Measurements from ENCODE around the gene PXK.

PXK gene

DNA sequence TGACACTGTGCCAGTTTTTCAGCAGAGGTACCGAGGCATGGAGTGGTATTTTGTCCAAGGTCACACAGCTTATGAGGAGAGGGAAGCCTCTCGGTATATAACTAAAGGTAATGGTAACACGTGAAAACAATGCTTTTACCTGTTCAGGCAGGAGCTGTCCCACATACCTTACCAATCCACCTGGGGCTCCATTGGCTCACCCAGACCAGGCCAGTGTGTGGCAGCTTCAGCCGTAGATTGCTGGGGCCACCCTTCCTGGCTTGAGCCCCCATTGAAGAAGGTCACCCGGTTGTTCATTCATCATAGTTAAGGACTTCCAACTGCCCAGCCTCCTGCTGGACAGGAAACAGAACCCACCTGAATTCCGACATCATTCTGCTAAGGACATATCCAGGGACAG is 35.8 kb upstream of the PXK start:
- Histone ChIP-seq H3K4me3 (ENCODE audit: low read depth in 1 of 2, low read length in 2 of 2) (no peak overlapping the region), H3K4me1 (ENCODE audit: control insufficient read depth in 1 of 2, insufficient read depth in 2 of 2, low read length in 2 of 2) (no peaks in the 10 kb centered on the region)

DNA sequence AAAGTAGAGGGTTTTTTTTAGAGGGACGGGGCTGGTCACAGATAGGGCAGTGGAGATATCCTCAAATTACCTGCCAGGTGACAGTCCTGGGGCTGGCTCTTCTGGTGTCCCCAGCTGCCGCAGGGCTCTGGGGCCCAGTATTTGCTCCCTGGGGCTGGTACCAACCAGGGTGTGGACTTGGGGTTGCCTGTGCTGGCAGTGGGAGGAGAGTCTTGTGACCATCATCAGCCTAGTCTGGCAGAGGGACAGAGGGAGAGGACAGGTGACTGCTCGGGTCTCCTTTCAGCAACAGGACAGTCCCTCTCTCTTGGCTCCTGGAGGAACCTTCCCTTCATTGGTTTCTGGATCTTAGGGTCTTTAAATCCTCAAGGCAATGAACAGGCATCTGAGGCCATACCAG is 34.5 kb upstream of the PXK start:
- Histone ChIP-seq H3K4me3 (ENCODE audit: low read depth in 1 of 2, low read length in 2 of 2) (no peak overlapping the region), H3K9ac (ENCODE audit: low read depth in 1 of 2, low read length in 2 of 2) (no peak overlapping the region), H3K27ac (ENCODE audit: low read depth, low read length) (no peak overlapping the region), H3K4me1 (ENCODE audit: control insufficient read depth in 1 of 2, insufficient read depth in 2 of 2, low read length in 2 of 2) (no peaks in the 10 kb centered on the region), H3K27me3 (ENCODE audit: control insufficient read depth in 1 of 2, insufficient read depth in 2 of 2, low read length in 2 of 2) (peaks cover 0 to 4% of the 10 kb centered on the region in 2 donors), H3K36me3 (ENCODE audit: control insufficient read depth in 1 of 2, insufficient read depth in 2 of 2, low read length in 2 of 2) (peaks cover 0 to 18% of the 10 kb centered on the region in 2 donors), H3K9me3 (ENCODE audit: control insufficient read depth in 1 of 2, low read length in 2 of 2) (no peaks in the 10 kb centered on the region)

More for the DNA sequence above, 35.8 kb upstream of the PXK start:
- H3K9me3 ChIP-seq (ENCODE audit: control insufficient read depth in 1 of 2, low read length in 2 of 2): no peaks in the 10 kb centered on the region
- H3K27ac ChIP-seq (ENCODE audit: low read depth, low read length): no peak overlapping the region
- H3K9ac ChIP-seq (ENCODE audit: low read depth in 1 of 2, low read length in 2 of 2): no peak overlapping the region
- peaks cover 0 to 21% of the 10 kb centered on the region in 2 donors for H3K36me3 ChIP-seq (ENCODE audit: control insufficient read depth in 1 of 2, insufficient read depth in 2 of 2, low read length in 2 of 2)
- H3K27me3 ChIP-seq (ENCODE audit: control insufficient read depth in 1 of 2, insufficient read depth in 2 of 2, low read length in 2 of 2): peaks cover 0 to 4% of the 10 kb centered on the region in 2 donors

- H3K36me3 ChIP-seq (ENCODE audit: control insufficient read depth in 1 of 2, insufficient read depth in 2 of 2, low read length in 2 of 2): peaks cover 0 to 9% of the 10 kb centered on the region in 2 donors
- H3K27ac ChIP-seq (ENCODE audit: low read depth, low read length): no peak overlapping the region
- no peaks in the 10 kb centered on the region for H3K9me3 ChIP-seq (ENCODE audit: control insufficient read depth in 1 of 2, low read length in 2 of 2)
- H3K4me3 ChIP-seq (ENCODE audit: low read depth in 1 of 2, low read length in 2 of 2): no peak overlapping the region
- no peaks in the 10 kb centered on the region for H3K4me1 ChIP-seq (ENCODE audit: control insufficient read depth in 1 of 2, insufficient read depth in 2 of 2, low read length in 2 of 2)
- peaks cover 0 to 4% of the 10 kb centered on the region in 2 donors for H3K27me3 ChIP-seq (ENCODE audit: control insufficient read depth in 1 of 2, insufficient read depth in 2 of 2, low read length in 2 of 2)
- no peak overlapping the region for H3K9ac ChIP-seq (ENCODE audit: low read depth in 1 of 2, low read length in 2 of 2)
Measured at GRCh38 chr3:58299075-58299474, 33.6 kb upstream of the PXK start.

- no peak overlapping the region for H3K27ac ChIP-seq (ENCODE audit: low read depth, low read length)
Measured at GRCh38 chr3:58299839-58300516, 32.7 kb upstream of the PXK start.

DNA sequence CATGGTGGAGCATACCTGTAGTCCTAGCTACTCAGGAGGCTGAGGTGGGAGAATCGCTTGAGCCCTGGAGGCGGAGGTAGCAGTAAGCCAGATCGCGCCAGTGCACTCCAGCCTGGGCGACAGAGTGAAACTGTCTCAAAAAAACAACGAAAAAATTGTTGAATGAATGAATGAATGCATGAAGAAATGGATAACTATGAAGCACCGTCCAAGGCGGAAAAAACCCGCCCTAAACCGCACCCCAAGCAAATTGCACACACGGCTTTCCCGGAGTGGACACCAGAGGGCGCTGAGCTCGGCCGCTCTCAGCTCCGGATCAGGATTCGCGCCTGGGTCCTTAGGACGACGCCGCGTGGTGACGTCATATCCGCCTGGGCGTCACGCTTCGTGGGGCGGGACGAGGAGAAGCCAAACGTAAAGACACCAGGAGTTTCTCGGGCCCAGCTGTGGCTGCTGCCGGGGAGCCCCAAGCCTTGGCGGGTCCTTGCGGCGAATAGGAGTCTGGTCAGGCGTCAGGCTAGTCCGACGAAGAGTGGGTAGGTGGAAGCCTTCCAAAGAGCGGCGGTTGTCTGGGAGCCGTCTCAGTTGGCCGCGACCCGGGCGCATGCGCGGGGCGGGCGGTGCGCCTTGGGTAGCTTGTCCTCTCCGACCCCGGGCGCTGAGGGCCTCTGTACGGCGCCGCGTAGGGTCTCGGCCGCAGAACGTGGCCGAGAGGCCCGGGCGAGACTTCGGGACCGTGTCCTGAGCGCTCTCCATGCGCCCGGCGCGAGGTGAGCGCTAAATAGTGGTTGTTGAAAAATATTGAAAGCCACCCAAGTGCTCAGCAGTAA is 26.6 kb upstream of the PXK start, which contains the start of the genes HTD2 and RPP14:
HTD2 (plus strand) TSS at position 639 of the 830 bp plus-strand sequence. CDS start 11,094 bp downstream, outside the sequence.
RPP14 (plus strand) TSS at position 364 of the 830 bp plus-strand sequence. CDS start 4,085 bp downstream, outside the sequence.
- Histone ChIP-seq H3K36me3 (ENCODE audit: control insufficient read depth in 1 of 2, insufficient read depth in 2 of 2, low read length in 2 of 2) (peaks cover 0 to 14% of the 10 kb centered on the region in 2 donors), H3K4me3 (ENCODE audit: low read depth in 1 of 2, low read length in 2 of 2) (peak within 1 kb of the TSS; percentile 92 to 98), H3K9ac (ENCODE audit: low read depth in 1 of 2, low read length in 2 of 2) (peak within 1 kb of the TSS; percentile 97 to 98), H3K27me3 (ENCODE audit: control insufficient read depth in 1 of 2, insufficient read depth in 2 of 2, low read length in 2 of 2) (peaks cover 0 to 3% of the 10 kb centered on the region in 2 donors), H3K27ac (ENCODE audit: low read depth, low read length) (peak within 1 kb of the TSS; percentile 97), H3K4me1 (ENCODE audit: control insufficient read depth in 1 of 2, insufficient read depth in 2 of 2, low read length in 2 of 2) (peaks cover 17 to 24% of the 10 kb centered on the region in 2 donors), H3K9me3 (ENCODE audit: control insufficient read depth in 1 of 2, low read length in 2 of 2) (no peaks in the 10 kb centered on the region)

More at GRCh38 chr3:58299839-58300516, 32.7 kb upstream of the PXK start:
- H3K4me1 ChIP-seq (ENCODE audit: control insufficient read depth in 1 of 2, insufficient read depth in 2 of 2, low read length in 2 of 2): no peaks in the 10 kb centered on the region
- H3K9me3 ChIP-seq (ENCODE audit: control insufficient read depth in 1 of 2, low read length in 2 of 2): no peaks in the 10 kb centered on the region
- peaks cover 0 to 4% of the 10 kb centered on the region in 2 donors for H3K27me3 ChIP-seq (ENCODE audit: control insufficient read depth in 1 of 2, insufficient read depth in 2 of 2, low read length in 2 of 2)
- H3K36me3 ChIP-seq (ENCODE audit: control insufficient read depth in 1 of 2, insufficient read depth in 2 of 2, low read length in 2 of 2): peaks cover 0 to 5% of the 10 kb centered on the region in 2 donors
- no peak overlapping the region for H3K9ac ChIP-seq (ENCODE audit: low read depth in 1 of 2, low read length in 2 of 2)
- H3K4me3 ChIP-seq (ENCODE audit: low read depth in 1 of 2, low read length in 2 of 2): no peak overlapping the region

- Histone ChIP-seq H3K4me3 (ENCODE audit: low read depth in 1 of 2, low read length in 2 of 2) (peak overlapping the region; percentile 92 to 98), H3K27me3 (ENCODE audit: control insufficient read depth in 1 of 2, insufficient read depth in 2 of 2, low read length in 2 of 2) (no peaks in the 10 kb centered on the region), H3K9ac (ENCODE audit: low read depth in 1 of 2, low read length in 2 of 2) (peak overlapping the region; percentile 97 to 98), H3K9me3 (ENCODE audit: control insufficient read depth in 1 of 2, low read length in 2 of 2) (no peaks in the 10 kb centered on the region), H3K36me3 (ENCODE audit: control insufficient read depth in 1 of 2, insufficient read depth in 2 of 2, low read length in 2 of 2) (peaks cover 4 to 27% of the 10 kb centered on the region in 2 donors), H3K27ac (ENCODE audit: low read depth, low read length) (no peak overlapping the region), H3K4me1 (ENCODE audit: control insufficient read depth in 1 of 2, insufficient read depth in 2 of 2, low read length in 2 of 2) (peaks cover 17 to 24% of the 10 kb centered on the region in 2 donors)
Measured at GRCh38 chr3:58307639-58308215, 25.0 kb upstream of the PXK start.

DNA sequence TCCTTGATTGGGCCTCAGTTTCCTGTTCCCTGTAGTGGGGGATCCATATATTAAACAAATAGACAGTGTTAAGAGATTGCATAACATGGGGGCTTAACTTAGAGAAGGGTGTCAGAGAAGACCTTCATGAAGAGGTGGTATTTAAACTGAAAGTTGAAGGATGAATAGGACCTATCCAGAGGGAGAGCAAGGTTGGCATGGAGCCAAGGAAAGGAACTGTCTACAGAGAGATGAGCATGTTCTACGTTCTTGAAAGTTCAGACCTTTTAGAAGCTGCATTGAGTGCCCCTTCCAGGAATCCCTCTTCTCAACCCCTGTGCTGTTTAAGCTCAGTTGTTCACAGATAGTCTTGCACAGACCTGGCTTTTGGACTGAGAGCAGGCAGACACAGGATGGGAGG is 24.0 kb upstream of the PXK start:
- H3K9me3 ChIP-seq (ENCODE audit: control insufficient read depth in 1 of 2, low read length in 2 of 2): no peaks in the 10 kb centered on the region
- H3K27ac ChIP-seq (ENCODE audit: low read depth, low read length): no peak overlapping the region
- H3K4me3 ChIP-seq (ENCODE audit: low read depth in 1 of 2, low read length in 2 of 2): no peak overlapping the region
- H3K36me3 ChIP-seq (ENCODE audit: control insufficient read depth in 1 of 2, insufficient read depth in 2 of 2, low read length in 2 of 2): peaks cover 10 to 34% of the 10 kb centered on the region in 2 donors
- peak overlapping the region in 1 of 2 donors; percentile 36 for H3K9ac ChIP-seq (ENCODE audit: low read depth in 1 of 2, low read length in 2 of 2)
- H3K4me1 ChIP-seq (ENCODE audit: control insufficient read depth in 1 of 2, insufficient read depth in 2 of 2, low read length in 2 of 2): peaks cover 17 to 24% of the 10 kb centered on the region in 2 donors
- H3K27me3 ChIP-seq (ENCODE audit: control insufficient read depth in 1 of 2, insufficient read depth in 2 of 2, low read length in 2 of 2): no peaks in the 10 kb centered on the region

DNA sequence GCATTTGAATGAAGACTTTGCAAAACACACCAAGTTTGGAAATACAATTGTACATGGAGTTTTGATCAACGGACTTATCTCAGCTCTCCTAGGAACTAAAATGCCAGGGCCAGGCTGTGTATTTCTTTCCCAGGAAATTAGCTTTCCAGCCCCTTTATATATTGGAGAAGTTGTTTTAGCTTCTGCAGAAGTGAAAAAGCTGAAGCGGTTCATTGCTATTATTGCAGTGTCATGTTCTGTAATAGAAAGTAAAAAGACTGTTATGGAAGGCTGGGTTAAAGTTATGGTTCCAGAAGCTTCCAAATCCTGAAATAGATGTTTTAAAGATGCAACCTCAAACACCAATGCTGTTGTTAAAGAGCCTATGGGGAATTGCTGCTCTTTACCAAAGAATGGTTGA is 14.9 kb upstream of the PXK start:
- no peaks in the 10 kb centered on the region for H3K4me1 ChIP-seq (ENCODE audit: control insufficient read depth in 1 of 2, insufficient read depth in 2 of 2, low read length in 2 of 2)
- H3K9ac ChIP-seq (ENCODE audit: low read depth in 1 of 2, low read length in 2 of 2): no peak overlapping the region
- H3K36me3 ChIP-seq (ENCODE audit: control insufficient read depth in 1 of 2, insufficient read depth in 2 of 2, low read length in 2 of 2): peaks cover 19 to 57% of the 10 kb centered on the region in 2 donors
- no peaks in the 10 kb centered on the region for H3K9me3 ChIP-seq (ENCODE audit: control insufficient read depth in 1 of 2, low read length in 2 of 2)
- no peak overlapping the region for H3K4me3 ChIP-seq (ENCODE audit: low read depth in 1 of 2, low read length in 2 of 2)
- no peaks in the 10 kb centered on the region for H3K27me3 ChIP-seq (ENCODE audit: control insufficient read depth in 1 of 2, insufficient read depth in 2 of 2, low read length in 2 of 2)
- H3K27ac ChIP-seq (ENCODE audit: low read depth, low read length): no peak overlapping the region

GRCh38 chr3:58321791-58322190 is 10.9 kb upstream of the PXK start:
- H3K27me3 ChIP-seq (ENCODE audit: control insufficient read depth in 1 of 2, insufficient read depth in 2 of 2, low read length in 2 of 2): no peaks in the 10 kb centered on the region
- no peak overlapping the region for H3K27ac ChIP-seq (ENCODE audit: low read depth, low read length)
- H3K4me3 ChIP-seq (ENCODE audit: low read depth in 1 of 2, low read length in 2 of 2): no peak overlapping the region
- H3K36me3 ChIP-seq (ENCODE audit: control insufficient read depth in 1 of 2, insufficient read depth in 2 of 2, low read length in 2 of 2): peaks cover 7 to 29% of the 10 kb centered on the region in 2 donors
- H3K9me3 ChIP-seq (ENCODE audit: control insufficient read depth in 1 of 2, low read length in 2 of 2): no peaks in the 10 kb centered on the region
- H3K4me1 ChIP-seq (ENCODE audit: control insufficient read depth in 1 of 2, insufficient read depth in 2 of 2, low read length in 2 of 2): peaks cover 4 to 19% of the 10 kb centered on the region in 2 donors
- H3K9ac ChIP-seq (ENCODE audit: low read depth in 1 of 2, low read length in 2 of 2): no peak overlapping the region

Measured in duodenal mucosa (tissue), 2 donors.